Osteoblast (primary cell): ENCODE measurements around the gene PAH. TPM values are rescaled to one million over a fixed set of nuclear protein-coding genes. Genes with fewer than 3 reads are reported as not detected.
A peak's percentile ranks its signal among the peaks of the same experiment; 100 is the strongest.

ENCODE experiments used
- DNase-seq: peaks from one replicate; pipeline ENCODE4 v3.0.0; 2011; ENCODE audit warnings: low spot score, mixed read lengths; ENCODE audit not compliant: insufficient read length; ENCODE audit errors: missing footprints
- H2AFZ ChIP-seq: 2 replicates; pipeline ENCODE4 v1.6.0; 2011; ENCODE audit warnings: mild to moderate bottlenecking, low read length
- H3K27ac ChIP-seq: 2 replicates; pipeline ENCODE4 v1.5.1; 2011; ENCODE audit warnings: mild to moderate bottlenecking, low read depth, low read length, moderate library complexity
- H3K27me3 ChIP-seq: 2 replicates; pipeline ENCODE4 v1.6.0; 2012; ENCODE audit warnings: mild to moderate bottlenecking, control low read depth, inconsistent platforms, low read length, moderate library complexity; ENCODE audit not compliant: insufficient read depth
- H3K36me3 ChIP-seq: 2 replicates; pipeline ENCODE4 v1.5.1; 2011; ENCODE audit warnings: mild to moderate bottlenecking, low read length, control low read depth, moderate library complexity; ENCODE audit not compliant: insufficient read depth
- H3K4me1 ChIP-seq: 2 replicates; pipeline ENCODE4 v1.5.1; 2011; ENCODE audit warnings: mild to moderate bottlenecking, low read length, control low read depth, moderate library complexity; ENCODE audit not compliant: insufficient read depth
- H3K4me2 ChIP-seq: 2 replicates; pipeline ENCODE4 v1.6.0; 2011; ENCODE audit warnings: mild to moderate bottlenecking, low read length; ENCODE audit not compliant: insufficient read depth
- H3K4me3 ChIP-seq: fragments of 200-600 bp; sonication (generic); 3 replicates; pipeline ENCODE4 v1.5.1; 2012; ENCODE audit warnings: mild to moderate bottlenecking, low read length, inconsistent platforms; ENCODE audit not compliant: insufficient read depth
- H3K79me2 ChIP-seq: 2 replicates; pipeline ENCODE4 v1.6.0; 2012; ENCODE audit warnings: mild to moderate bottlenecking, low read length, control low read depth, inconsistent platforms; ENCODE audit not compliant: insufficient read depth
- H3K9me3 ChIP-seq: 2 replicates; pipeline ENCODE4 v1.5.1; 2011; ENCODE audit warnings: low read depth, low read length, control low read depth
- H4K20me1 ChIP-seq: 2 replicates; pipeline ENCODE4 v1.6.0; 2012; ENCODE audit warnings: mild to moderate bottlenecking, low read length, control low read depth; ENCODE audit not compliant: insufficient read depth
- total RNA-seq: library from RNA; depleted of rRNA; stranded (reverse); fragments of >200 nt; gene quantifications from 2 replicates; pipeline ENCODE4 v1.2.3, GENCODE V29; 2012
- TF ChIP-seq, protein P1 (sequence below): IDR thresholded peaks from 2 replicates; pipeline ENCODE4 v1.5.1; 2011; ENCODE audit warnings: mild to moderate bottlenecking, low read depth, low read length, moderate library complexity; ENCODE audit errors: extremely low read depth

Gene PAH
- total RNA-seq, 1 donor: not detected

GRCh38 chr12:102958073-102958829 lies 41.2 kb upstream of the PAH start:
- peak; percentile 87 for DNase-seq
- Histone ChIP-seq H3K4me2 (peak overlapping the region; percentile 51), H3K27me3 (peaks cover 60% of the 10 kb centered on the region), H3K4me1 (no peaks in the 10 kb centered on the region), H3K36me3 (no peaks in the 10 kb centered on the region), H3K9me3 (no peaks in the 10 kb centered on the region), H3K79me2 (no peaks in the 10 kb centered on the region), H4K20me1 (no peaks in the 10 kb centered on the region), H2AFZ (no peak overlapping the region), H3K4me3 (peak overlapping the region; percentile 55), H3K27ac (no peak overlapping the region)
- TF ChIP-seq, protein P1, sequence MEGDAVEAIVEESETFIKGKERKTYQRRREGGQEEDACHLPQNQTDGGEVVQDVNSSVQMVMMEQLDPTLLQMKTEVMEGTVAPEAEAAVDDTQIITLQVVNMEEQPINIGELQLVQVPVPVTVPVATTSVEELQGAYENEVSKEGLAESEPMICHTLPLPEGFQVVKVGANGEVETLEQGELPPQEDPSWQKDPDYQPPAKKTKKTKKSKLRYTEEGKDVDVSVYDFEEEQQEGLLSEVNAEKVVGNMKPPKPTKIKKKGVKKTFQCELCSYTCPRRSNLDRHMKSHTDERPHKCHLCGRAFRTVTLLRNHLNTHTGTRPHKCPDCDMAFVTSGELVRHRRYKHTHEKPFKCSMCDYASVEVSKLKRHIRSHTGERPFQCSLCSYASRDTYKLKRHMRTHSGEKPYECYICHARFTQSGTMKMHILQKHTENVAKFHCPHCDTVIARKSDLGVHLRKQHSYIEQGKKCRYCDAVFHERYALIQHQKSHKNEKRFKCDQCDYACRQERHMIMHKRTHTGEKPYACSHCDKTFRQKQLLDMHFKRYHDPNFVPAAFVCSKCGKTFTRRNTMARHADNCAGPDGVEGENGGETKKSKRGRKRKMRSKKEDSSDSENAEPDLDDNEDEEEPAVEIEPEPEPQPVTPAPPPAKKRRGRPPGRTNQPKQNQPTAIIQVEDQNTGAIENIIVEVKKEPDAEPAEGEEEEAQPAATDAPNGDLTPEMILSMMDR: no peak

- Histone ChIP-seq H3K4me2 (peak within 1 kb of the TSS; percentile 51), H3K36me3 (no peaks in the 10 kb centered on the region), H3K4me1 (no peaks in the 10 kb centered on the region), H4K20me1 (no peaks in the 10 kb centered on the region), H3K4me3 (peak within 1 kb of the TSS; percentile 55), H3K27ac (no peak within 1 kb of the TSS), H2AFZ (no peak within 1 kb of the TSS), H3K9me3 (no peaks in the 10 kb centered on the region), H3K79me2 (no peaks in the 10 kb centered on the region), H3K27me3 (peaks cover 53% of the 10 kb centered on the region)
- TF ChIP-seq, protein P1: no peak
- peak; percentile 78 for DNase-seq
Observed at GRCh38 chr12:102957339-102958050, 40.5 kb upstream of the PAH start, which contains the start of gene ASCL1. Gene ASCL1, plus strand, starts transcription at chr12:102957674. Its CDS starts 571 bp downstream, at chr12:102958245.

DNA sequence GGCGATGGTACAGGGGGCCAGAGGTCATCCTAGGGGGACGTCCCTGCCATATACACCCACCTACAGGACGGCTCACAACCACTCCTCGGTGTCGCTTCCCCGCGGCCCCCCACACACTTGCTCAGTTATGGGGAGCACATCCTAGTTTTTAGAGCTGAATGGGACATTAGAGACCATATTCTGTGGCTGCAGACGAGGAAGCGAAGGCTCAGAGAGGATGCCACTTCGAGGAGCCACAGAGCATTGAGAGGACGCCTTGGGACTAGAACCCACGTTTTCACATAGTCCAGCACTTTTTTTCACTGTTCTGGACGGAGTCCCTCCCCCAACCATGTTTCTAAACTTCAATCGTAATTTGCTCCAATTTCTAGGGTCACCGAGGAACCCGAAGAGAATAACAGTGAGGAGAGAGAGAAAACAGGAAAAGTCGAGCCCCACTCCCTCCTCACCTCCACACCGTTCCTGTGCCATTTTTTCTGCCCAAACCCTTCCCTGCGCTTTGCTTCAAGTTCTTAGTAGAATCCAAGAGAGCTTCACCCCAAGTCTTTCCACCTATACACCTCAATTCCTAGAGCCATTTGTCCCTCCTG lies 39.8 kb upstream of the PAH start:
- Histone ChIP-seq H4K20me1 (no peaks in the 10 kb centered on the region), H3K4me3 (no peak overlapping the region), H2AFZ (no peak overlapping the region), H3K27ac (no peak overlapping the region), H3K27me3 (peaks cover 50% of the 10 kb centered on the region), H3K36me3 (no peaks in the 10 kb centered on the region), H3K9me3 (no peaks in the 10 kb centered on the region), H3K4me2 (no peak overlapping the region), H3K79me2 (no peaks in the 10 kb centered on the region), H3K4me1 (no peaks in the 10 kb centered on the region)
- TF ChIP-seq, protein P1: no peak
- DNase-seq: no peak
